ENCODE results near the gene TNFRSF9.
A peak's percentile ranks its signal among the peaks of the same experiment; 100 is the strongest.
"Not testable (repeated sequence)": the region's sequence is repeated elsewhere in the genome, so short reads cannot be mapped to it uniquely, and the experiment has no call there.

TNFRSF9 gene
- 11.1 reads per million, percentile 34 among the genes with 10 or more reads in this experiment for total RNA-seq

DNA sequence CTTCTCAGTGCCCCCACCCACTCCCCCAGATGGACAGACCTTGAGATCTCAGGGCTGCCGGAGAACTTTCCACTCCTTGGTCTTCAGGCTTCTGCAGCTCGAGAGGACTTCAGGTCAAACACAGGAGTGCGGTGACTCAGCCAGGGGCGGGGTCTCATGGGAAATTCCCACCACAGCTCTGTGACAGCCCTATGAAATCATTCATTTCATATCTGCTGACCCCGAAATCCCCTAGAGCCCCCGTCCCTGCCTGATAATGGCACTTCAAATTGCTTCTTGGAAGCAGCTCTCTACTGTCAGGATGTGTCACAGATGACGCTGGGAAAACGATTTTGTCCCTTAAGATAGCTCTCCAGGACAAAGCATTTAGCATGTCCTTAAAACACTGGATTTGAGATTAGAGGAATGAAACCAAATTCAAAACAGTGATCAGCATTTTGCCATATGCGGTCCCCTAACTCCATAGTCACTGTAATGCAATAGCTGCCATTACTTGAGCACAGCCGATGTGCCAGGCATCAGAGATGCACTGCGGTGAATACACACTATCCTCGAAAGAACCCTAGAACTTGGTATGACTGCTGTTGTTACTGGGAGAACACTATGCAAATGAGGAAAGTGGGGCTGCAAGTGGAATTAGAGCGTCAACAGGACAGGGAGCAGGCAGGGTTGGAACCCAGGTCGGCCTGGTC, at the start of gene TNFRSF9:
TNFRSF9 (minus strand) TSS at position 95 of the 692 bp plus-strand sequence. CDS start 845 bp downstream, outside the sequence.
- DNase-seq: peak; percentile 55

DNA sequence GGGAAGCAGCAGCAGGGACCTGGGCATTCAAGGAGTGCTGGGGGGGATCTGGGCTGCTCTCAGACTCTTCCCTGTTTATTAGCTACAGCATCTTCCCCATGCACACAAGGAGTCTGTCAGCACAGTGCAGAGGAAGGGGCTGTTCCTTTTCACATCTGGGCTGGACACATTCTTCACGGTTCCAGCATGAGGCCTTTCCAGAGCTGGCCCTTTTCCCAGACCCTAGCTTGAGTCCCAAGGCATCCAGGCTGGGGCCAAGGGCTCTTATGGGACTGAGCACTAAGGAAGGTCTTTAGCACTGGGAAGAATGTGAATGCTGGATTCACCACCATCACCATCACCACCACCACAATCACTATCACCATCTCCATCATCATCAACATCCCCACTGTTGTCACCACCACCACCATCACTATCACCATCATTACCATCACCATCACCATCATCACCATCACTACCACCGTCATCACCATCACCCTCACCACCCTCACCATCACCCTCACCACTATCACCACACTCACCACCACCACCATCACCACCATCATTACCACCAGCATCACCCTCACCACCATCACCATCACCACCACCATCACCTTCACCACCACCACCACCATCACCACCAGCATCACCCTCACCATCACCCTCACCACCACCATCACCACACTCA, 49.3 kb upstream of the TNFRSF9 start:
- DNase-seq: no peak

DNA sequence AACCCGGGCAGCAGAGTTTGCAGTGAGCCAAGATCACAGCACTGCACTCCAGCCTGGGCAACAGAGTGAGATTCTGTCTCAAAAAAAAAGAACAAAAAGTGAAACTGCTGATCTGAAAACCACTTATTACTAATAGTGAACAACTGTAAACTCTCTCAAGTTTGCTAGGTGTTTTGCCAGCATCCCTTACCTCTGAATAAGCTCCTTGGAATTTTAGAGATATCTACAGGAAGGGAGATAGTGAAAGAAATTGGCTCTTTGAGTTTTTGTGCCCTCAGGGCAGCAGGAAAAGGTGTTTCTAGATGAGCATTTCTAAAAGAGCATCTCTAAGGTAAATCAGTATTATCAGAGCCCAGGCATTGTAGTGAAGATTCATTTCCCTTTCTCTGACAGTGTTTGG, 47.9 kb upstream of the TNFRSF9 start:
- no peak for DNase-seq

DNA sequence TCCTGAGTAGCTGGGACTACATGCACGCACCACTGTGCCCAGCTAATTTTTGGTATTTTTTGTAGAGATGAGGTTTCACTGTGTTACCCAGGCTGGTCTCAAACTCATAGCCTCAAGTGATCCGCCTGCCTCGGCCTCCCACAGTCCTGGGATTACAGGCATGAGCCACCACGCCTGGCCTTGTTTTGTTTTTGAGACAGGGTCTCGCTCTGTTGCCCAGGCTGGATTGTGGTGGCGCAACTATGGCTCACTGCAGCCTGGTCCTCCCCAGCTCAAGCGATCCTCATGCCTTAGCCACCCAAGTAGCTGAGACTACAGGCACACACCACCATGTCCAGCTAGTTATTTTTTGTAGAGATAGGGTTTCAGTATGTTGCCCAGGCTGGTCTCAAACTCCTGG, 46.9 kb upstream of the TNFRSF9 start:
- DNase-seq: no peak

DNA sequence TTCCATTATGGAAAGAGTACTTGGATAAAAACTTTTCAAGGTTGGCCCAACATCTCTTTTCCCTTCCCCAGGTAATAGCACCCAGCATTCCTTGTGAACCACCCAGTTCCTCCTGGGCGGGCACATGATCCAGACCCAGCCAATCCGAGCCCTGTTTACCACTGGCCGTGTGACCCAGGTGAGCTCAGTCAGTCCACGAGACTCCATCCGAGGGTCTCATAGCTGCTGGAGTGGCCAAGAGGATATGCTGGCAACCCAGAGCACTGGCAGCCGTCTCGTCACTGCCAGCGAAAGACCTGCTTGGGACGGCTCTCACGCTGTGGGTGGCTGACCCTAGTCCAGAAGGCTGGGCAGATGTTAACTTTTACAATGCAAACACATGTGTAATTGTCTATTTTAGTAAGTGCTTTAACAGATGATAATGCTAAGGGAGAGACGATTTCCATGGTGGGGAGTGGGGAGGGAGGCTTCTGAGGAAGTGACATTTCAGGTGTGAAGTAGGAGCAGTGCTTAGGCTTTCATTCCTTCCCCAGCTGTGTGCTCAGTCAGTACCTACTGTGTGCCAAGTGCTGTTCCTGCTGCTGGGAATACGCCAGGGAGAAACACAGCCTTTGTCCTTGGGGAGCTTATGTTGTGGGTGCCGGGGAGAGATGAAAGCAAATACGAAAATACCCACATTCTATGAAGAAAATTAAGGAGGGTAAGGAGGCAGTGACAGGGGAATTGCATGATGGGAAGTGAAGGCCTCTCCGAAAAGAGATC, 45.4 kb upstream of the TNFRSF9 start:
- DNase-seq: no peak

DNA sequence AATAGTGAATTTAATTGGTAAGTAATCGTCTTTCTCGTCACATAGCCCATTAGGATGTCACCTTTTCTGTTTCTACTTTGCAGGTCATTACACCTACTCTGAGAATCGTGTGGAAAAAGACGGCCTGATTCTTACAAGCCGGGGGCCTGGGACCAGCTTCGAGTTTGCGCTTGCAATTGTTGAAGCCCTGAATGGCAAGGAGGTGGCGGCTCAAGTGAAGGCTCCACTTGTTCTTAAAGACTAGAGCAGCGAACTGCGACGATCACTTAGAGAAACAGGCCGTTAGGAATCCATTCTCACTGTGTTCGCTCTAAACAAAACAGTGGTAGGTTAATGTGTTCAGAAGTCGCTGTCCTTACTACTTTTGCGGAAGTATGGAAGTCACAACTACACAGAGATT, 44.2 kb upstream of the TNFRSF9 start:
- no peak for DNase-seq

DNA sequence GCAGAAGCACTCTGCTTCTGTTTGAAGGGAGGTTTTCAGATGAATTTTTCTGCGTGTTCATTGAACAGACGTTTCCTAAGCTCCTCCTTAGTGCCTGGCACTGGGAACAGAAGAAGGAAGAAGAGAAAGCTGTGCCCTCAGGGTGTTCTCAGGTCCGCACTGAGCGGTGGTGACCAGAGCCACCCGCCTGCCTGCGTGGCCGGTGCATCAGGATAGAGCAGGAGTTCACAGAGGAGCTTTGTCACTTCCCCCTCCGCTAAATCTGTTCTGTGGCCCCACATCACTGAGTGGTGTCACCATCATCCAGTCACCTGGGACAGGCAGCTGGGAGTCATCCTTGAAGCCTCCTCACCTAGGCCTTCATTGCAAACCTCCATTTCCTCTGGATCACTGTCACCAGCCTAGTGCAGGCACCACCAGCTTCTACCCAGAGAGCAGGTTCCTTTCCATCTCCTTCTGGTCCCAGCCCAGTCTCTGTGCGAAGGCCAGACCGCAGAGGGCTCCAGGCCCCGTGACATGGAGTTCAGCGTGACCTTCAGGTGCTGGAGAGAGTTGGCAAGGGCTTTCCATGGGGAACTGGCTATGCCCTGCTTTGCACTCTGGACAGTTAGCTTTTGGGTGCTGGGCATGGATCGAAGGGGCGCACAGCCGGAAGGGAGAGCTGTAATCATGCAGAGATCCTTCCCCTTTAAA, 42.6 kb upstream of the TNFRSF9 start:
- no peak for DNase-seq

DNA sequence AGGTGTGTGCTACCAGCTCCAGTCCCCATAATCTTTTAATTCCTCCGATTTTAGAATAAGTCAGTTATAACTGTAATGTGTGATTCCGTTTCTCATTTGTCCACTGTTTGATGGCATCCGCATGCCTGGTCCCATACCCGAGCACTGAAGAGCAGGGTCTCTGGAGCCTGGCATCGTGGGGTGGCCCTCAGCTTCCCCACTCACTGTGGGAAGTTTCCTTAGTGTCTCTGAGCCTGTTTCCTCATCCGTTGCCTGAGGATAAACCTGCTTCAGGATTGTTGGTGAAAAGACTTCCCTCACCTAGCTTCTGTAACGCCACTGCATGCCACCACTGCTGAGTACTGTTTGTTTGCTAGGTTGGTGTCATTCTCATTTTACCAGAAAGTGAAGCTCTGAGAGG, 40.3 kb upstream of the TNFRSF9 start:
- no peak for DNase-seq

DNA sequence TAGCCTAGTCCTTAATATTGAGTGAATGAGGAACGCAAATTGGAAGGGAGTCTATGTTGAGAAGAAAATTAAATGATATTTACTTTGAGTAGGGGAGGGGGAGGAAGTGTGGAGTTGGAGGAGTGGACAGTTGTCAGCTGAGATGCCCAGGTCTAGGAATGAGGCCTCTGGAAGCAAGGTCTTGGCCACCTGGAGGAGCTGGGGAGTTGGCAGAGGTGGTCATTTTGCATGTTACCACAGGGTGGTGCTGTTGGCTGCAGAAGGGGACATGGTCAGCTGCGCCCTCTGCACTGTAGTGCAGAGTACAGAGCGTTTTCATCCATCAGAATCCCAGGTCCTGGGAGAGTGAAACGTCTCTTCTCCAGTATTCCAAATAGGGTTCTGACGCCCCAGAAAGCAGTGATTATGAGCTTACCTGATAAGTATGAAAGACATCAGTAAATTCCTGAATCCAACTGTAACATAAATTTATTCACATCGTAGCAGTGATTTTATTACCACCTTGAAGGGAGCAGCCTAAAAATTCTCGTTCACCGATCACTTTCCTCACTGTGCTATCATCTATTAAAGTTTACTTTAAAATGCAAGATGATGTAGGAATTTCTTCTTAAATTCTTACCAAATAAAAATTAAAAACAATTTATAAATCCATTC, 34.7 kb upstream of the TNFRSF9 start:
- DNase-seq: no peak

DNA sequence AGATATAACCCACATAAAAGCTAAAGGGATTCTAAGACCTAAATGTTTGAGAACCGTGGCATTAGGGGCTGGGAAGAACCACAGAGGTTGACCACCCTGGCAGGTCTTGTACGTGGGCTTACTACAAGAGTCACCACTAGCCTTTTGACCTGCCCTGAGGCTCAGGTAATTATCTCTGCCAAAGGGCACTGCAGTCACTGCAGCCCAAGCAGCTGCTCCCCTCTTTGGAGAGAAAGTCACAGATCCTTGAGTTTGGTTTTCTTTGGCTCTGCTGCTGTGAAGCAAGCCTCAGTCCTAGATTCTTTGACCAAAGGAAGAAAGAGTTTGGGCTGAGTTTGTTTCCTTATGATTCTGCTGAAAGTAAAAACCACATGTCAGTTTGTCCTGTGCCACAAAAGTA, 32.4 kb upstream of the TNFRSF9 start:
- DNase-seq: no peak

DNA sequence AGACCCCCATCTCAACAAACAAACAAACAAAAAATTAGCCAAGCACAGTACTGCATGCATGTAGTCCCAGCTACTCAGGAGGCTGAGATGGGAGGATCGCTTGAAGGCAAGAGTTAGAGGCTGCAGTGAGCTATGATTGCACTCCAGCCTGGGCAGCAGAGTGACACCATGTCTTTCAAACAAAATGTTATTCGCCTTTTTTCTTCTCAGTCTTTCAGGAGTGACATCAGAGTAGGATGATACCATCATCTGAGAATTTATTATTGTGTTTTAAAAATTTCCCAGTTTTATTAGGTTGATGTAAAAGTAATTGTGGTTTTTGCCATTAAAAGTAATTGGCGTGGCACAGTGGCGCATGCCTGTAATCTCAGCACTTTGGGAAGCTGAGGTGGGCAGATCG, 31.6 kb upstream of the TNFRSF9 start:
- no peak for DNase-seq

DNA sequence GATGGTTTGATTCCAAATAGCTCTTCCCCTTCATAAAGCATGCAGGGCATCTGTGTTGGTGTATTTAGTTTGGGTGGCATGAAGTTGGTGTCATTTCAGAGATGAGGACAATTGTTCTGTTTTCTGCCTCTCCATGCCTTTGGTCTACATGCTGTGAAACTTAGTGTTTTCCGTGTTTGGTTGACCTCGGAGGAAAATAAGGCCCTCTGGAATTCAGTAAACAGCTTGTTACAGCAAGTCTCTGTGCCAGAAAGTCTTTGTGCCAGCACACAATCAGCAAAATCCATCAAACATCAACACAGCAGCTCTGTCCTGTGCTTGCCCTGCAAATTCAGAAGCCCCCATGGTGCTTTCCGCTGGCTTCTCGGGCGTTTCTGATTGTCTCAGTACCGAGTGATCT, 30.4 kb upstream of the TNFRSF9 start:
- no peak for DNase-seq

DNA sequence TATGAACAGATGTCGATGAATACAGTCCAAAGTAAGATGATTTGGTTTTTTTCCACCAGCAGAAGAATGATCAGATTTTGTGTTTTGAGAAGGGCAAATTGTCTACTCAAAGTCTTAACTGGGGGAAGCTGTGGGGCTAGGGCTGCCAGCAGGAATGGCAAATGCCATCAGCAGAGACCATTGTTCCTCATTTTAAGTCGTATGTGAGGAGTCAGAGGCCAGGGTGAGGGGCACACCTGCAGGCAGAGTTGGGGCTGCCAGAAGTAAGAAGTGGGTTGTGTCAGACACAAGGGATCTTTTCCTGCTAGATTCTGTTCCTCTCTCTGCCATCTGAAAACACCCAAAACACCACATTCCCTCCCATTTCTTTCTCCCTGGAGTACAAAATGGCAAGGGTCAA, 29.6 kb upstream of the TNFRSF9 start:
- no peak for DNase-seq

DNA sequence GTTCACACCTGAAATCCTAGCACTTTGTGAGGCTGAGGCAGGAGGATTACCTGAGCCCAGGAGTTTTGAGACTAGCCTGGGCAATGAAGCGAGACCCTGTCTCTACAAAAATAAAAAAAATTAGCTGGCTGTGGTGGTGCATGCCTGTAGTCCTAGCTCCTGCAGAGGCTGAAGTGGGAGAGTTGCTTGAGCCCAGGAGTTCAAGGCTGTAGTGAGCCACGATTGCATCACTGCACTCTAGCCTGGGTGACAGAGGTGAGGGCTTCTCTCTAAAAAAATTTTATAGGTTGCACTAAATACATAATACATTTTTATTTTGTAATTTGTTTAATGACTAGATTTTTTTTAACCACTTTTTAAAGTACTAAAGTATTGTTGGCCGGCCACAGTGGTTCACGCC, 27.0 kb upstream of the TNFRSF9 start:
- no peak for DNase-seq

DNA sequence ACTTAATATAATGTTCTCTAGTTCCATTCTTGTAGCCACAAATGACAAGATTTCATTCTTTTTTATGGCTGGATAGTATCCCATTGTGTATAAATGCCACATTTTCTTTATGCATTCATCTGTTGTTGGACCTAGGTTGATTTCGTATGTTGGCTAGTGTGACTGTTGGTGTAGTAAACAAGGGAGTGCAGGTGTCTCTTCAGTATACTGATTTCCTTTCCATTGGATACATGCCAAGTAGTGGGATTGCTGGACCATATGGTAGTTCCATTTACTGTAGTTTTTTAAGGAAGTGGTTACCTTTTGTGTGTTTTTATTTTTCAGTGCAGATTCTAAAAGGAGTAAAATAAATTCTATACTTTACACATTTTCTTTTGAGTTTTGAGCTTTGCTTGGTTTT, 26.6 kb upstream of the TNFRSF9 start:
- DNase-seq: no peak

DNA sequence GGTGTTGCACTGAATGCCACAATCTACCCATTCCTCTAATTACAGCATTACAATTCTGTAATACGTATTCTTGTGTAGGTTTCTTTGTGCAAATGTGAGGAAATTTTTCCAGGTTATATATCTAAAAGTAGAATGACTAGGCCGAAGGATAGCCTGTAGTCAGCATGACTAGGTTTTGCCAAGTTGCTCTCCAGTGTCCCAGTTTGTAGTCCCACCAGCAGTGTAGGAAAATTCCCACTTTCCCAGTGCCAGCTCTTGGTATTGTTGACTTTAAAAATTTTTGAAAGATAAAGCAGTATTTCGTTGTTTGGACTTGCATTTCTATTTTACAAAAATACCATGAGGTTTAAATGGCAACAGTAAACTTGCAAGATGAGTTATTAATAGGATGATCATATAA, 23.8 kb upstream of the TNFRSF9 start:
- no peak for DNase-seq

DNA sequence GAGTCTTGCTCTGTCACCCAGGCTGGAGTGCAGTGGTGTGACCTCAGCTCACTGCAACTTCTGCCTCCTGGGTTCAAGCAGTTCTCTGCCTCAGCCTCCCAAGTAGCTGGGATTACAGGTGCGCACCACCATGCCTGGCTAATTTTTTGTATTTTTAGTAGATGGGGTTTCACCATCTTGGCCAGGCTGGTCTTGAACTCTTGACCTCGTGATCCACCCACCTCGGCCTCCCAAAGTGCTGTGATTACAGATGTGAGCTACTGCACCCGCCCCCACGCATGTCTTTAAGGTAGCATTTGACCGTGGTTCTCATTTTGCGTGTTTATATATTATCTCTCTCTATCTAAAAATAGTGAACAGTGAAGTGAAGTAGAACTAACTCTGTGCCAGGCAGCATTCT, 23.2 kb upstream of the TNFRSF9 start:
- DNase-seq: not testable (repeated sequence)

DNA sequence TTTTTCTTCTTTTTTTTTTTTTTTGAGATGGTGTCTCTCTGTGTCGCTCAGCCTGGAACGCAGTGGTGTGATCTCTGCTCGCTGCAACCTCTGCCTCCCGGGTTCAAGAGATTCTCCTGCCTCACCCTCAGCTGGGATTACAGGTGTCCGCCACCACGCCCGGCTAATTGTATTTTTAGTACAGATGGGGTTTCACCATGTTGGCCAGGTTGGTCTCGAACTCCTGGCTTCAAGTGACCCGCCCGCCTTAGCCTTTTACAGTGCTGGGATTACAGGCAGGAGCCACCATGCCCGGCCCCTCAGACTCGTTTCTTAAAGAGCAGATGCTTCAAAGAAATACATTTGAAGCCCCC, 22.7 kb upstream of the TNFRSF9 start:
- not testable (repeated sequence) for DNase-seq

DNA sequence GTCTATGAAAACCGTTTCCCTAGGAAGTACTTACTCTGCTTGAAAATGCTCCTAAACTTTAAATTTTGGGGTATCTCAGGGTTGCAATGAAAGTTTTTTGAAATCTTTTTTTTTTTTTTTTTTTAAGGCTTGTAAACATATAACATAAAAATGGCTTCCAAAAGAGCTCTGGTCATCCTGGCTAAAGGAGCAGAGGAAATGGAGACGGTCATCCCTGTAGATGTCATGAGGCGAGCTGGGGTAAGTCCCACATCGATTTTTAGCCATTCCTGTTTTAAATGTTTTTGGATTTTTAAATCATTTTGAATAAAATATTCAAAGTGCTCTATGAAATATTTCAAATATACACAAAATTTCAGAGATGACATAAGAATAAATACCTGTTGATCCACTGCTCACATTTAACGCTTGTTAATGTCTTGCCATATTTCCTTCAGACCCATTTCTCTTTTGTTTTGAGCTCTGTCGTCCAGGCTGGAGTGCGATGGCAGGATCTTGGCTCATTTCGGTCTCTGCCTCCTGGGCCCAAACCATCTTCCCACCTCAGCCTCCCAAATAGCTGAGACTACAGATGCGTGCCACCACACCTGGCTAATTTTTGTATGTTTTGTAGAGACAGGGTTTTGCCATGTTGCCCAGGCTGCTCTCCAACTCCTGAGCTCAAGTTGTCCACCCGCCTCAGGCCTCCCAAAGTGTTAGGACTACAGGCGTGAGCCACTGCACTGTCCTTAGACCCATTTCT, 22.2 kb upstream of the TNFRSF9 start:
- DNase-seq: no peak

DNA sequence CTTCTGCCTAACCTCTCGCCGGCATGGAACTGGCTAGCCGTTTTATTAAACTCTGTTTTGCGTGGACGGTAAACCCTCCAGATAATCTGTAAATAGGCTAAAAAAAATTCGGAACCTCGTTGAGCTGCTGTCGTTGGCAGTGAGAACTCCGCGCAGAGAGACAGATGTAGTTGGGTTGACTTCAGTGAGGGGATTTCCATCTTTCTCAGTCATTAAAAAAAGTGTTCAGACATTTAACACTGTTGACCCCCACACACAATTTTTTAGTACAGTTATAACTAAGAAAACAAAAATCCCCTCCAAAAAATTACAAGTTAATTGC, 21.3 kb upstream of the TNFRSF9 start:
- DNase-seq: peak; percentile 20

DNA sequence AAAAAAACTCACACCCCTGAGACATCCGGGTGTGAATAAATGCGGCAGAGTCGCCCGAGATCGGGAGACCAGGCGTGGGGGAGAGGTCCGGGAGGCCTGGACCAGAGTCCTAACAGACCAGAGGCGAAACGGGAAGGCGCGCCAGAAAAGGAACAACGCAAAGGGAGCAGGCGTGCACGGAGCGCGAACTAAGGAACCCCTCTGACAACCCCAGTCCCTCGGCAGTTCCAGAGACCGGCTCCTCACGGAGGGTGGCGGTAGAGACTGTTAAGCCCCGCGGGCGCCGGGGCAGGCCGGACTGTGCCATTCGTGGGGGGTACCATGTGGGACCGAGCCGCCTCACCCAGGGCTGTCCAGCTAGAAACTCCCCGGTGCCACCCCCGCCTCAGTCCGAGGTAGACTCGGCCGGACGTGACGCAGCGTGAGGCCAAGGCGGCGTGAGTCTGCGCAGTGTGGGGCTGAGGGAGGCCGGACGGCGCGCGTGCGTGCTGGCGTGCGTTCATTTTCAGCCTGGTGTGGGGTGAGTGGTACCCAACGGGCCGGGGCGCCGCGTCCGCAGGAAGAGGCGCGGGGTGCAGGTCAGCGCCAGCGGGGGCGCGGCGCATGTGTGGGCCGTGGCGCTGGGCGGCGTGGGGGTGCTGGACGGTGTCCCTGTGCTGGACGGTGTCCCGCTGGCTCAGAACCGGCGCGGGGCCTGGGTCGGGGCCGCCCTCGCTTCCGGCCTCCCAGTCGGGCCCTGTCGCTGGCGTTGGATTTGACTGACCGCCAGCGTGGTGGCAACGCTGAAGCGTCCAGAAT, 20.8 kb upstream of the TNFRSF9 start, which contains the start of gene PARK7:
PARK7 (plus strand) TSS at position 496 of the 798 bp plus-strand sequence. CDS start 1,075 bp downstream, outside the sequence.
- DNase-seq: peak; percentile 100

Measured in effector CD4-positive, alpha-beta T cell (primary cell).